ENCODE measurements around the gene MMAA. TPM values are rescaled to one million over a fixed set of nuclear protein-coding genes. Genes with fewer than 3 reads are reported as not detected.

MMAA gene
- total and polyA plus RNA-seq, 4 donors: 4.8 to 18.9 (median 15.3) TPM

DNA sequence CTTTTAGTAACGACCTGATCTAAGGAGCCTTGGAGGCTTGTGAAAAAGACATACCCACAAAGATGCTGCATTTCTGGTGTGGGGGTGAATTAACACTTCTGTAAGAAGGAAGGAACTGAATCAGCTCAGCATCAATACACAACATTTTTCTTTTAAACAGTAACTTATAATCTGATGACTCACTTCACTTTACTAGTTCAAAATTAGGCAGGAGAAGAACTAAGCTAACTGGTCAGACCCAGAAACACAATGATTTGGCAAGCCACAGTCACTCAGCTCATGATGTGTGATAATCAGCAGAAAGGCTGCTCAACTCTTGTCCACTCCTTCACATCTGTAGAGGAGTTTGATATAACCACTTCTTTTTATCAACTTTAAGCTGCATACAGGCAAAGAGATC is 4.6 kb downstream of the MMAA start:
- peaks cover 6 to 18% (median 7%) of the 10 kb centered on the region in 4 donors for H3K4me1 ChIP-seq (ENCODE audit: control insufficient read depth in 4 of 4, insufficient read depth in 4 of 4, low read length in 3 of 4)
- no peak overlapping the region for H3K27ac ChIP-seq (ENCODE audit: low read depth in 1 of 2, low read length in 2 of 2)
- no peaks in the 10 kb centered on the region for H3K9me3 ChIP-seq (ENCODE audit: control insufficient read depth in 4 of 4, low read length in 3 of 4)
- TF ChIP-seq RAD21 (IDR thresholded peaks at IDR 0.05) (no peak), SP1 (IDR thresholded peaks at IDR 0.05) (no peak), NR2F2 (IDR thresholded peaks at IDR 0.05) (no peak), FOXA2 (IDR thresholded peaks at IDR 0.05) (no peak), JUND (IDR thresholded peaks at IDR 0.05) (no peak), FOXA1 (IDR thresholded peaks at IDR 0.05) (no peak), EGR1 (IDR thresholded peaks at IDR 0.05; ENCODE audit: low read depth in 2 of 2) (no peak), HNF4A (conservative IDR thresholded peaks at IDR 0.05) (no peak)
- TF ChIP-seq, protein P1, sequence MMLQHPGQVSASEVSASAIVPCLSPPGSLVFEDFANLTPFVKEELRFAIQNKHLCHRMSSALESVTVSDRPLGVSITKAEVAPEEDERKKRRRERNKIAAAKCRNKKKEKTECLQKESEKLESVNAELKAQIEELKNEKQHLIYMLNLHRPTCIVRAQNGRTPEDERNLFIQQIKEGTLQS (IDR thresholded peaks at IDR 0.05): no peak
- TF ChIP-seq, protein P2, sequence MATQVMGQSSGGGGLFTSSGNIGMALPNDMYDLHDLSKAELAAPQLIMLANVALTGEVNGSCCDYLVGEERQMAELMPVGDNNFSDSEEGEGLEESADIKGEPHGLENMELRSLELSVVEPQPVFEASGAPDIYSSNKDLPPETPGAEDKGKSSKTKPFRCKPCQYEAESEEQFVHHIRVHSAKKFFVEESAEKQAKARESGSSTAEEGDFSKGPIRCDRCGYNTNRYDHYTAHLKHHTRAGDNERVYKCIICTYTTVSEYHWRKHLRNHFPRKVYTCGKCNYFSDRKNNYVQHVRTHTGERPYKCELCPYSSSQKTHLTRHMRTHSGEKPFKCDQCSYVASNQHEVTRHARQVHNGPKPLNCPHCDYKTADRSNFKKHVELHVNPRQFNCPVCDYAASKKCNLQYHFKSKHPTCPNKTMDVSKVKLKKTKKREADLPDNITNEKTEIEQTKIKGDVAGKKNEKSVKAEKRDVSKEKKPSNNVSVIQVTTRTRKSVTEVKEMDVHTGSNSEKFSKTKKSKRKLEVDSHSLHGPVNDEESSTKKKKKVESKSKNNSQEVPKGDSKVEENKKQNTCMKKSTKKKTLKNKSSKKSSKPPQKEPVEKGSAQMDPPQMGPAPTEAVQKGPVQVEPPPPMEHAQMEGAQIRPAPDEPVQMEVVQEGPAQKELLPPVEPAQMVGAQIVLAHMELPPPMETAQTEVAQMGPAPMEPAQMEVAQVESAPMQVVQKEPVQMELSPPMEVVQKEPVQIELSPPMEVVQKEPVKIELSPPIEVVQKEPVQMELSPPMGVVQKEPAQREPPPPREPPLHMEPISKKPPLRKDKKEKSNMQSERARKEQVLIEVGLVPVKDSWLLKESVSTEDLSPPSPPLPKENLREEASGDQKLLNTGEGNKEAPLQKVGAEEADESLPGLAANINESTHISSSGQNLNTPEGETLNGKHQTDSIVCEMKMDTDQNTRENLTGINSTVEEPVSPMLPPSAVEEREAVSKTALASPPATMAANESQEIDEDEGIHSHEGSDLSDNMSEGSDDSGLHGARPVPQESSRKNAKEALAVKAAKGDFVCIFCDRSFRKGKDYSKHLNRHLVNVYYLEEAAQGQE (IDR thresholded peaks at IDR 0.05): no peak
- DNase-seq (ENCODE audit: low spot score): no peak
- 86% methylated on average over 1 of the region's 1 CpG for WGBS
- H3K4me3 ChIP-seq (ENCODE audit: low read depth in 1 of 3, low read length in 3 of 3): no peak overlapping the region
- H3K36me3 ChIP-seq (ENCODE audit: control insufficient read depth in 4 of 4, insufficient read depth in 3 of 4, low read depth in 1 of 4, low read length in 3 of 4): peaks cover 0 to 2% (median 0%) of the 10 kb centered on the region in 4 donors
- no peak overlapping the region for H3K9ac ChIP-seq (ENCODE audit: low read depth in 1 of 2, low read length in 2 of 2)
- H3K27me3 ChIP-seq (ENCODE audit: control insufficient read depth in 4 of 4, insufficient read depth in 4 of 4, low read length in 3 of 4): no peaks in the 10 kb centered on the region

DNA sequence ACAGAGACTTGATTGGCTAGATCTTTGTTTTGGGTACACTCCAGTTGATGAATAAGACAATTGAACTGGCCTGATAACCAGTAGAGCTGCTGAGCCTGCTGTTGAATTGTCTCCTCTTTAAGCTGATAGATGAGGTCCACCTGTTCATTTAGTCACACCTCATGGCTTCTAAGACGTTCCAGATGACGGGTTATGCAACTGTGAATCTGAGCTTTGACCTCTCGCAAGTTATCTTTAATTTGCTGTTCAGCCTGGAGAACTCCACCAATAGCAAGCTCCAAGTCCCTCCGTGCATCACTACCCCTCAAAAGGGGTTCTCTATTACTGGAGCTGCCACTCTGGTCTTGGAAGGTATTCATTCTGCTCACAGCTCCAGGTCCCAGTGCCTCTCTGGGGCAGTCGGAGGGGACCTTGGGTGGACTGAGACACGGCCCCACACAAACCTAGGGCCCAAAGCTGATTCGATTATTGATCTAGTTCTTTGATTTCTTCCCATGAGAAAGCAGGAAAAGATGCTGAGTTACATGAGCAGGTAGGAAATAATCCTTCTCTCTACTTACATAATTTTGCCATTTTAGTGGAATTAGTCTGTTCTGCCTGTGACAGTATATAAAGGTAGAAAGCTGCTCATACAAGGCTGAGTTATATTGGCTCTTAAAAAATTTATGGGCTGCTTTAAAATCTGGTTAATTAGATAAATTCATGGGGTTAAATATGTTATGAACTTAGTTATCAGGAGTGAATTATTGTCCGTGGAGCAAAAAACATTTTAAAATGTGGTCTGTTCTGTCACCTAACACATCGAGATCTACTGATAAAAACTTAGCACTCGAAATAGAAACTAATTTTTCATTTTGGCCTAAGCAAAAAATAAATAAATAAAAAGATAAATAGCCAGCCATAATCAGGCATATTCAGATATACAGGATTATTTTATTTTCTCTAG is 6.8 kb downstream of the MMAA start:
- 87% methylated on average over 10 of the region's 10 CpGs for WGBS
- no peaks in the 10 kb centered on the region for H3K27me3 ChIP-seq (ENCODE audit: control insufficient read depth in 4 of 4, insufficient read depth in 4 of 4, low read length in 3 of 4)
- H3K9ac ChIP-seq (ENCODE audit: low read depth in 1 of 2, low read length in 2 of 2): no peak overlapping the region
- H3K27ac ChIP-seq (ENCODE audit: low read depth in 1 of 2, low read length in 2 of 2): no peak overlapping the region
- no peak for DNase-seq (ENCODE audit: low spot score)
- no peaks in the 10 kb centered on the region for H3K9me3 ChIP-seq (ENCODE audit: control insufficient read depth in 4 of 4, low read length in 3 of 4)
- no peak overlapping the region for H3K4me3 ChIP-seq (ENCODE audit: low read depth in 1 of 3, low read length in 3 of 3)
- H3K36me3 ChIP-seq (ENCODE audit: control insufficient read depth in 4 of 4, insufficient read depth in 3 of 4, low read depth in 1 of 4, low read length in 3 of 4): peaks cover 0 to 2% (median 0%) of the 10 kb centered on the region in 4 donors
- TF ChIP-seq JUND (IDR thresholded peaks at IDR 0.05) (no peak), EGR1 (IDR thresholded peaks at IDR 0.05; ENCODE audit: low read depth in 2 of 2) (no peak), HNF4G (IDR thresholded peaks at IDR 0.05) (no peak), RXRA (IDR thresholded peaks at IDR 0.05) (no peak), FOXA1 (IDR thresholded peaks at IDR 0.05) (no peak), SP1 (IDR thresholded peaks at IDR 0.05) (no peak), NR2F2 (IDR thresholded peaks at IDR 0.05) (no peak), RAD21 (IDR thresholded peaks at IDR 0.05) (no peak), YY1 (IDR thresholded peaks at IDR 0.05) (no peak)
- TF ChIP-seq, protein P3, sequence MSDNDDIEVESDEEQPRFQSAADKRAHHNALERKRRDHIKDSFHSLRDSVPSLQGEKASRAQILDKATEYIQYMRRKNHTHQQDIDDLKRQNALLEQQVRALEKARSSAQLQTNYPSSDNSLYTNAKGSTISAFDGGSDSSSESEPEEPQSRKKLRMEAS (IDR thresholded peaks at IDR 0.05): no peak
- TF ChIP-seq, protein P4, sequence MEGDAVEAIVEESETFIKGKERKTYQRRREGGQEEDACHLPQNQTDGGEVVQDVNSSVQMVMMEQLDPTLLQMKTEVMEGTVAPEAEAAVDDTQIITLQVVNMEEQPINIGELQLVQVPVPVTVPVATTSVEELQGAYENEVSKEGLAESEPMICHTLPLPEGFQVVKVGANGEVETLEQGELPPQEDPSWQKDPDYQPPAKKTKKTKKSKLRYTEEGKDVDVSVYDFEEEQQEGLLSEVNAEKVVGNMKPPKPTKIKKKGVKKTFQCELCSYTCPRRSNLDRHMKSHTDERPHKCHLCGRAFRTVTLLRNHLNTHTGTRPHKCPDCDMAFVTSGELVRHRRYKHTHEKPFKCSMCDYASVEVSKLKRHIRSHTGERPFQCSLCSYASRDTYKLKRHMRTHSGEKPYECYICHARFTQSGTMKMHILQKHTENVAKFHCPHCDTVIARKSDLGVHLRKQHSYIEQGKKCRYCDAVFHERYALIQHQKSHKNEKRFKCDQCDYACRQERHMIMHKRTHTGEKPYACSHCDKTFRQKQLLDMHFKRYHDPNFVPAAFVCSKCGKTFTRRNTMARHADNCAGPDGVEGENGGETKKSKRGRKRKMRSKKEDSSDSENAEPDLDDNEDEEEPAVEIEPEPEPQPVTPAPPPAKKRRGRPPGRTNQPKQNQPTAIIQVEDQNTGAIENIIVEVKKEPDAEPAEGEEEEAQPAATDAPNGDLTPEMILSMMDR (IDR thresholded peaks at IDR 0.05; ENCODE audit: low read depth, low read length, missing input control): no peak
- TF ChIP-seq, protein P2 (IDR thresholded peaks at IDR 0.05): no peak
- H3K4me1 ChIP-seq (ENCODE audit: control insufficient read depth in 4 of 4, insufficient read depth in 4 of 4, low read length in 3 of 4): peaks cover 0 to 7% (median under 1%) of the 10 kb centered on the region in 4 donors

Data from liver (tissue), 9 donors.